HG03066 (cell line): ENCODE data around the gene RHOF.
A peak's percentile ranks its signal among the peaks of the same experiment; 100 is the strongest.

ENCODE experiments used
- ATAC-seq: cut with Tn5 transposase; IDR thresholded peaks from one replicate; pipeline ENCODE4 v1.9.1; 2021; ENCODE audit warnings: low read depth; ENCODE audit not compliant: unreplicated experiment

The RHOF gene

GRCh38 chr12:121805171-121806008 is 11.9 kb upstream of the RHOF start:
- ATAC-seq = no peak

- no peak for ATAC-seq
These were observed 11.1 kb upstream of the RHOF start for GRCh38 chr12:121804417-121805111.

- ATAC-seq = no peak
These were observed 10.5 kb upstream of the RHOF start, which contains the start of gene SETD1B for GRCh38 chr12:121803861-121804416. SETD1B (plus strand) TSS chr12:121804009; CDS start chr12:121804738, 729 bp downstream.

- peak; percentile 34 for ATAC-seq
These were observed 9.6 kb upstream of the RHOF start for GRCh38 chr12:121802843-121803698.

- ATAC-seq = no peak
These were observed 9.0 kb upstream of the RHOF start for GRCh38 chr12:121802485-121802842.

GRCh38 chr12:121801595-121802484 is 8.4 kb upstream of the RHOF start:
- ATAC-seq = no peak

GRCh38 chr12:121800694-121801594 is 7.5 kb upstream of the RHOF start:
- ATAC-seq = no peak

- ATAC-seq = no peak
These were observed 6.6 kb upstream of the RHOF start for GRCh38 chr12:121799842-121800693.

- ATAC-seq = no peak
These were observed 5.8 kb upstream of the RHOF start for GRCh38 chr12:121799156-121799841.

- no peak for ATAC-seq
These were observed 5.3 kb upstream of the RHOF start for GRCh38 chr12:121798787-121799155.

GRCh38 chr12:121797937-121798786 is 4.7 kb upstream of the RHOF start:
- ATAC-seq = no peak

GRCh38 chr12:121796855-121797751 is 3.6 kb upstream of the RHOF start:
- ATAC-seq = no peak

- ATAC-seq = peak; percentile 28
These were observed 1.8 kb upstream of the RHOF start for GRCh38 chr12:121795034-121795968.

- no peak for ATAC-seq
These were observed 1.1 kb upstream of the RHOF start for GRCh38 chr12:121794534-121795033.
